Lung (tissue), 12 donors: ENCODE measurements around the gene ISCA1. TPM values are rescaled to one million over a fixed set of nuclear protein-coding genes. Genes with fewer than 3 reads are reported as not detected.

Experiments
- ATAC-seq: fragments of 200-7000 bp; cut with Tn5 transposase; one replicate; pipeline ENCODE4 v1.9.1; 2020; ENCODE audit warnings: moderate number of reproducible peaks; ENCODE audit not compliant: insufficient read depth, low FRiP score
- DNase-seq, 3 donors: peaks; one replicate each; pipeline ENCODE4 v3.0.0-alpha.2; 2013 to 2017
- H3K27ac ChIP-seq, 2 donors: one replicate each; pipeline ENCODE4 v1.5.1; 2013; ENCODE audit warnings: mild to moderate bottlenecking in 2 of 2, moderate library complexity in 2 of 2, control low read depth in 1 of 2, inconsistent platforms in 1 of 2, low read depth in 1 of 2, low read length in 1 of 2
- H3K27me3 ChIP-seq, 3 donors: one replicate each; pipeline ENCODE4 v1.5.1; 2013; ENCODE audit warnings: low read length in 2 of 3; ENCODE audit not compliant: control insufficient read depth in 3 of 3, insufficient read depth in 3 of 3
- H3K36me3 ChIP-seq, 4 donors: one replicate each; pipeline ENCODE4 v1.5.1; 2013; ENCODE audit warnings: low read length in 4 of 4, mild to moderate bottlenecking in 1 of 4, moderate library complexity in 1 of 4; ENCODE audit not compliant: control insufficient read depth in 4 of 4, insufficient read depth in 4 of 4
- H3K4me1 ChIP-seq, 5 donors: one replicate each; pipeline ENCODE4 v1.5.1; 2013; ENCODE audit warnings: low read length in 5 of 5, mild to moderate bottlenecking in 2 of 5, moderate library complexity in 1 of 5; ENCODE audit not compliant: control insufficient read depth in 5 of 5, insufficient read depth in 5 of 5
- H3K4me3 ChIP-seq: one replicate; pipeline ENCODE4 v1.5.1; 2013; ENCODE audit warnings: mild to moderate bottlenecking, control low read depth, moderate library complexity
- H3K9ac ChIP-seq, 2 donors: one replicate each; pipeline ENCODE4 v1.5.1; 2013; ENCODE audit warnings: low read length in 2 of 2, control low read depth in 1 of 2; ENCODE audit not compliant: insufficient read depth in 1 of 2
- H3K9me3 ChIP-seq, 4 donors: one replicate each; pipeline ENCODE4 v1.5.1; 2013; ENCODE audit warnings: low read length in 3 of 4, mild to moderate bottlenecking in 1 of 4, moderate library complexity in 1 of 4; ENCODE audit not compliant: control insufficient read depth in 4 of 4, insufficient read depth in 3 of 4
- CTCF ChIP-seq: IDR thresholded peaks from 2 replicates; pipeline ENCODE4 v1.5.1; 2012; ENCODE audit warnings: mild to moderate bottlenecking; ENCODE audit errors: control extremely low read depth, extremely low read depth
- WGBS, 2 donors: extraction: QIAGEN DNeasy Blood & Tissue Kit; methylation state at CpG; one replicate each; pipeline ENCODE4 v1.1.7; 2013; 5-methylcytosine and 5-hydroxymethylcytosine counted together
- polyA plus RNA-seq, 2 donors: library from polyadenylated mRNA; stranded (reverse); fragments of 200-250 nt; gene quantifications; one replicate each; pipeline ENCODE4 v1.2.1, GENCODE V29; 2013
- total RNA-seq, 2 donors: library from RNA; depleted of rRNA in 1 of 2; stranded (reverse); fragments of >200 nt in 1 of 2; gene quantifications; one replicate each; pipeline ENCODE4 v1.2.1, GENCODE V29; 2014 to 2021
- donor health status: control.
- donor health status: control.
- donor health status: Bipolar disorder and iron deficiency.
- donor health status: healthy.
- donor health status: DM: yes; HTN: yes; CAD: no.

ISCA1 gene
- total and polyA plus RNA-seq, 4 donors: 18.5 to 45.5 (median 20.7) TPM

GRCh38 chr9:86328156-86328555 lies 45.8 kb upstream of the ISCA1 start:
- peaks cover 0 to 1% (median 0%) of the 10 kb centered on the region in 5 donors for H3K4me1 ChIP-seq
- no peak overlapping the region for H3K27ac ChIP-seq
- H3K4me3 ChIP-seq: no peak overlapping the region
- peaks cover 23 to 55% (median 35%) of the 10 kb centered on the region in 4 donors for H3K36me3 ChIP-seq
- no peak overlapping the region for H3K9ac ChIP-seq
- TF ChIP-seq CTCF: no peak
- ATAC-seq: no peak
- no peaks in the 10 kb centered on the region for H3K27me3 ChIP-seq
- H3K9me3 ChIP-seq: no peaks in the 10 kb centered on the region
- 81 to 88% methylated on average over 4 of the region's 4 CpGs for WGBS, 2 donors
- no peak for DNase-seq

GRCh38 chr9:86326536-86326935 lies 44.2 kb upstream of the ISCA1 start:
- WGBS, 2 donors: 89 to 93% methylated on average over 3 of the region's 3 CpGs
- no peaks in the 10 kb centered on the region for H3K27me3 ChIP-seq
- no peaks in the 10 kb centered on the region for H3K9me3 ChIP-seq
- peaks cover 29 to 59% (median 42%) of the 10 kb centered on the region in 4 donors for H3K36me3 ChIP-seq
- no peak overlapping the region for H3K9ac ChIP-seq
- DNase-seq: no peak
- no peak for TF ChIP-seq CTCF
- no peak overlapping the region for H3K4me3 ChIP-seq
- peaks cover 0 to 1% (median 0%) of the 10 kb centered on the region in 5 donors for H3K4me1 ChIP-seq
- H3K27ac ChIP-seq: no peak overlapping the region
- ATAC-seq: no peak

GRCh38 chr9:86324901-86325300 lies 42.6 kb upstream of the ISCA1 start:
- Histone ChIP-seq H3K27me3 (no peaks in the 10 kb centered on the region), H3K4me3 (no peak overlapping the region), H3K36me3 (peaks cover 32 to 64% (median 47%) of the 10 kb centered on the region in 4 donors), H3K4me1 (peaks cover 0 to 1% (median 0%) of the 10 kb centered on the region in 5 donors), H3K27ac (no peak overlapping the region), H3K9ac (no peak overlapping the region), H3K9me3 (no peaks in the 10 kb centered on the region)
- DNase-seq (no peak), ATAC-seq (no peak)
- TF ChIP-seq CTCF: no peak
- 89 to 97% methylated on average over 1 of the region's 1 CpG for WGBS, 2 donors

GRCh38 chr9:86324308-86324707 lies 42.0 kb upstream of the ISCA1 start:
- no peak overlapping the region for H3K4me3 ChIP-seq
- DNase-seq: no peak
- H3K9ac ChIP-seq: no peak overlapping the region
- no peaks in the 10 kb centered on the region for H3K27me3 ChIP-seq
- H3K4me1 ChIP-seq: peaks cover 0 to 1% (median 0%) of the 10 kb centered on the region in 5 donors
- H3K36me3 ChIP-seq: peaks cover 30 to 62% (median 48%) of the 10 kb centered on the region in 4 donors
- H3K27ac ChIP-seq: no peak overlapping the region
- no peaks in the 10 kb centered on the region for H3K9me3 ChIP-seq
- ATAC-seq: no peak
- 85 to 93% methylated on average over 2 of the region's 2 CpGs for WGBS, 2 donors
- TF ChIP-seq CTCF: no peak
